ENCODE measurements around the gene SEZ6. TPM values are rescaled to one million over a fixed set of nuclear protein-coding genes. Genes with fewer than 3 reads are reported as not detected.
A peak's percentile ranks its signal among the peaks of the same experiment; 100 is the strongest.
"Not testable (repeated sequence)": the region's sequence is repeated elsewhere in the genome, so short reads cannot be mapped to it uniquely, and the experiment has no call there.

Gene SEZ6
- total and polyA plus RNA-seq, 2 donors (not counting 1 experiment from before 2014, with no cell fraction given), result not detected

DNA sequence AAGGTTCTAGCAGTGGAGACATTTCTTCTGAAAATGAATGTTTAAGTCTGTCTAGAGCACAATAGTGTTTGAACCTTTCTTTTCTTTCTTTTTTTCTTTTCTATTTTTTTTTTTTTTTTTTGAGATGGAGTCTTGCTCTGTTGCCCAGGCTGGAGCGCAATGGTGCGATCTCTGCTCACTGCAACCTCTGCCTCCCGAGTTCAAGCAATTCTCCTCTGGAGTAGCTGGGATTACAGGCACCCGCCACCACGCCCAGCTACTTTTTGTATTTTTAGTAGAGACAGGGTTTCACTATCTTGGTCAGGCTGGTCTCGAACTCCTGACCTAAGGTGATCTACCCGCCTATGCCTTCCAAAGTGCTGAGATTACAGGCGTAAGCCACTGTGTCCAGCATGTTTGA, 71.3 kb downstream of the SEZ6 start:
- H3K9ac ChIP-seq (ENCODE audit: low read length); H3K27me3 ChIP-seq (replicated peaks in 1 of 4; ENCODE audit: control extremely low read depth in 1 of 4, control insufficient read depth in 3 of 4, insufficient read depth in 4 of 4, low read length in 3 of 4); POLR2A ChIA-PET; DNase-seq; H2AFZ ChIP-seq (ENCODE audit: insufficient read depth, low read depth, low read length, poor library complexity, severe bottlenecking); H3K4me2 ChIP-seq (replicated peaks; ENCODE audit: low read depth, low read length, poor library complexity, severe bottlenecking); H3K27me3 Mint-ChIP-seq; intact Hi-C loops (cut with micrococcal nuclease); H3K27ac ChIP-seq (ENCODE audit: low read length in 2 of 2); H3K9me3 Mint-ChIP-seq (ENCODE audit: insufficient read depth); H3K4me3 ChIP-seq (ENCODE audit: control extremely low read depth in 1 of 5, extremely low read depth in 1 of 5, insufficient read depth in 1 of 5, low read depth in 2 of 5, low read length in 4 of 5); H3K4me3 Mint-ChIP-seq; ATAC-seq (ENCODE audit: low read depth); H3K9me3 ChIP-seq (ENCODE audit: control extremely low read depth in 1 of 3, control insufficient read depth in 2 of 3, insufficient read depth in 1 of 3, low read length in 2 of 3): not testable (repeated sequence)
- H3K27ac Mint-ChIP-seq, result peak overlapping the region; percentile 26
- peaks cover 64% of the 10 kb centered on the region for H3K4me1 Mint-ChIP-seq
- Histone ChIP-seq H3K4me1 (ENCODE audit: control insufficient read depth in 2 of 2, insufficient read depth in 2 of 2, low read length in 2 of 2) (peaks cover 22 to 27% of the 10 kb centered on the region in 2 donors), H3K36me3 (replicated peaks in 1 of 2; ENCODE audit: control extremely low read depth in 1 of 2, control insufficient read depth in 1 of 2, extremely low read depth in 1 of 2, insufficient read depth in 2 of 2, low read length in 1 of 2) (peaks cover 2 to 32% of the 10 kb centered on the region in 2 experiments), H4K20me1 (ENCODE audit: control insufficient read depth, insufficient read depth, low read length, poor library complexity, severe bottlenecking) (peaks cover 96% of the 10 kb centered on the region), H3K79me2 (ENCODE audit: control insufficient read depth, insufficient read depth, low read length) (peaks cover 100% of the 10 kb centered on the region)
- WGBS (ENCODE audit: insufficient coverage), result 94% methylated on average over 6 of the region's 8 CpGs
- CTCF ChIA-PET, result interaction anchor here (0.8 to 1.8 kb wide), 4 partner anchors 15 to 208 kb away, joined by 3 to 6 read pairs (median 4); no protein-coding TSS in a partner anchor

DNA sequence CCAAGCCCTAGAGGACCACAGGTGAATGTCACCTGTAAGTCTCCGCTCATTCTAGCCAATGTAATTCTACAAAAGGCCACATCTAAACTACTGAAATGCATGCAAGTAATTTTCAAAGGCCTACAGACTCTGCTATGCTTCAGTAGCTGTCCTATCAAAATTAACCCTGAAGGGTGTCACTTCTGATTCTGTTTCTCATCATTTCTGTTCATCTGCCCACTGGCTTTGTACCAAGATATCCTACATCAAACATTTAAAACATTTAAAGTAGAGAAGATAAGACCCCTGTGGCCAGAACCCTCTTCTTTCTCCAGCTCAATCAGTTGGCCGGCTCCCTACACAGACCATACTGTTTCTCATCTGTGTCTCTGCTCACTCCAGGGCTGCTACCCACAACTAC, 76.0 kb downstream of the SEZ6 start:
- intact Hi-C loops (cut with micrococcal nuclease), result no loop called here
- H3K4me1 Mint-ChIP-seq, result peaks cover 61% of the 10 kb centered on the region
- CTCF ChIA-PET, result interaction anchor here (0.7 to 1.3 kb wide), 6 partner anchors 15 to 203 kb away, joined by 3 to 7 read pairs (median 4); partner anchors contain the start of gene TLCD1

More for the DNA sequence above, 76.0 kb downstream of the SEZ6 start:
- Mint-ChIP-seq H3K27me3 (no peaks in the 10 kb centered on the region), H3K27ac (peak overlapping the region; percentile 21), H3K9me3 (ENCODE audit: insufficient read depth) (peaks cover 2% of the 10 kb centered on the region), H3K4me3 (no peak overlapping the region)
- H4K20me1 ChIP-seq (ENCODE audit: control insufficient read depth, insufficient read depth, low read length, poor library complexity, severe bottlenecking), result peaks cover 77% of the 10 kb centered on the region
- TF ChIP-seq EZH2 (IDR thresholded peaks at IDR 0.05; ENCODE audit: borderline replicate concordance, insufficient read depth, low read depth, low read length, poor library complexity, severe bottlenecking), result no peak
- TF ChIP-seq, protein P1, sequence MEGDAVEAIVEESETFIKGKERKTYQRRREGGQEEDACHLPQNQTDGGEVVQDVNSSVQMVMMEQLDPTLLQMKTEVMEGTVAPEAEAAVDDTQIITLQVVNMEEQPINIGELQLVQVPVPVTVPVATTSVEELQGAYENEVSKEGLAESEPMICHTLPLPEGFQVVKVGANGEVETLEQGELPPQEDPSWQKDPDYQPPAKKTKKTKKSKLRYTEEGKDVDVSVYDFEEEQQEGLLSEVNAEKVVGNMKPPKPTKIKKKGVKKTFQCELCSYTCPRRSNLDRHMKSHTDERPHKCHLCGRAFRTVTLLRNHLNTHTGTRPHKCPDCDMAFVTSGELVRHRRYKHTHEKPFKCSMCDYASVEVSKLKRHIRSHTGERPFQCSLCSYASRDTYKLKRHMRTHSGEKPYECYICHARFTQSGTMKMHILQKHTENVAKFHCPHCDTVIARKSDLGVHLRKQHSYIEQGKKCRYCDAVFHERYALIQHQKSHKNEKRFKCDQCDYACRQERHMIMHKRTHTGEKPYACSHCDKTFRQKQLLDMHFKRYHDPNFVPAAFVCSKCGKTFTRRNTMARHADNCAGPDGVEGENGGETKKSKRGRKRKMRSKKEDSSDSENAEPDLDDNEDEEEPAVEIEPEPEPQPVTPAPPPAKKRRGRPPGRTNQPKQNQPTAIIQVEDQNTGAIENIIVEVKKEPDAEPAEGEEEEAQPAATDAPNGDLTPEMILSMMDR (IDR thresholded peaks at IDR 0.05), result no peak
- peak overlapping the region in 1 of 2 donors; percentile 13 for H3K27ac ChIP-seq (ENCODE audit: low read length in 2 of 2)
- WGBS (ENCODE audit: insufficient coverage), result 100% methylated on average over 2 of the region's 2 CpGs
- ATAC-seq (ENCODE audit: low read depth) (no peak), DNase-seq (no peak)
- H2AFZ ChIP-seq (ENCODE audit: insufficient read depth, low read depth, low read length, poor library complexity, severe bottlenecking), result no peak overlapping the region
- H3K4me3 ChIP-seq (ENCODE audit: control extremely low read depth in 1 of 5, extremely low read depth in 1 of 5, insufficient read depth in 1 of 5, low read depth in 2 of 5, low read length in 4 of 5), result no peak overlapping the region
- no peaks in the 10 kb centered on the region for H3K27me3 ChIP-seq (replicated peaks in 1 of 4; ENCODE audit: control extremely low read depth in 1 of 4, control insufficient read depth in 3 of 4, insufficient read depth in 4 of 4, low read length in 3 of 4)
- POLR2A ChIA-PET, result no interaction called here
- peaks cover 99% of the 10 kb centered on the region for H3K79me2 ChIP-seq (ENCODE audit: control insufficient read depth, insufficient read depth, low read length)
- no peak overlapping the region for H3K4me2 ChIP-seq (replicated peaks; ENCODE audit: low read depth, low read length, poor library complexity, severe bottlenecking)
- no peaks in the 10 kb centered on the region for H3K9me3 ChIP-seq (ENCODE audit: control extremely low read depth in 1 of 3, control insufficient read depth in 2 of 3, insufficient read depth in 1 of 3, low read length in 2 of 3)
- H3K9ac ChIP-seq (ENCODE audit: low read length), result no peak overlapping the region
- peaks cover 23 to 27% of the 10 kb centered on the region in 2 donors for H3K4me1 ChIP-seq (ENCODE audit: control insufficient read depth in 2 of 2, insufficient read depth in 2 of 2, low read length in 2 of 2)
- H3K36me3 ChIP-seq (replicated peaks in 1 of 2; ENCODE audit: control extremely low read depth in 1 of 2, control insufficient read depth in 1 of 2, extremely low read depth in 1 of 2, insufficient read depth in 2 of 2, low read length in 1 of 2), result peaks cover 2 to 44% of the 10 kb centered on the region in 2 experiments
